Panc1 (cell line): Measurements from ENCODE around the gene NYAP2. TPM values are rescaled to one million over a fixed set of nuclear protein-coding genes. Genes with fewer than 3 reads are reported as not detected.

Experiments used
- ATAC-seq: fragments of 200-7000 bp; cut with Tn5 transposase; 2 replicates; pipeline ENCODE4 v1.9.1; 2020; ENCODE audit warnings: mild to moderate bottlenecking, moderate library complexity
- BruUV-seq: library from RNA; stranded (reverse); fragments of 400-500 nt; replicated peaks from 2 replicates; lab custom pipeline; 2021; lab: Mats Ljungman, UMichigan
- CTCF ChIA-PET: fragments of 300-600 bp; sonication (Branson Sonifier 250); formaldehyde crosslinking; loops from one replicate; lab custom pipeline; 2022; ENCODE audit warnings: antibody characterized with exemption; lab: Charles Lee
- POLR2A ChIA-PET: fragments of 300-600 bp; sonication (Branson Sonifier 250); formaldehyde crosslinking; loops from one replicate; lab custom pipeline; 2022; ENCODE audit warnings: antibody characterized with exemption; lab: Charles Lee
- DNase-seq: peaks from one replicate; pipeline ENCODE4 v3.0.0-alpha.2; 2010; ENCODE audit warnings: low read depth, low spot score
- H3K27ac ChIP-seq: 2 replicates; pipeline ENCODE4 v1.5.1; 2011; ENCODE audit warnings: mild to moderate bottlenecking, low read length, inconsistent platforms
- H3K27me3 ChIP-seq: fragments of 200-500 bp; sonication (Bioruptor generic); 2 replicates; pipeline ENCODE4 v1.6.0; 2014; ENCODE audit warnings: low read length, inconsistent platforms; ENCODE audit not compliant: control insufficient read depth, insufficient read depth
- H3K36me3 ChIP-seq: fragments of 200-500 bp; sonication (Bioruptor generic); 2 replicates; pipeline ENCODE4 v1.5.1; 2014; ENCODE audit warnings: inconsistent platforms, mild to moderate bottlenecking, low read length, moderate library complexity; ENCODE audit not compliant: control insufficient read depth, insufficient read depth
- H3K4me1 ChIP-seq: 2 replicates; pipeline ENCODE4 v1.5.1; 2011; ENCODE audit warnings: inconsistent platforms, mild to moderate bottlenecking, low read length, moderate library complexity; ENCODE audit not compliant: control insufficient read depth, insufficient read depth
- H3K4me3 ChIP-seq, 2 experiments: 2 replicates each; pipeline ENCODE4 v1.5.1; 2011 to 2012; ENCODE audit warnings: low read depth in 2 of 2, low read length in 2 of 2, mild to moderate bottlenecking in 2 of 2, inconsistent platforms in 1 of 2, moderate library complexity in 1 of 2
- H3K9me3 ChIP-seq: fragments of 200-500 bp; sonication (Bioruptor generic); 2 replicates; pipeline ENCODE4 v1.5.1; 2014; ENCODE audit warnings: low read depth, mild to moderate bottlenecking, inconsistent platforms, low read length, moderate library complexity; ENCODE audit not compliant: control insufficient read depth, insufficient read depth
- CTCF ChIP-seq: fragments of 450-650 bp; IDR thresholded peaks from 2 replicates; pipeline ENCODE4 v1.5.1; 2017; ENCODE audit warnings: mild to moderate bottlenecking
- POLR2AphosphoS5 ChIP-seq: IDR thresholded peaks from 2 replicates; pipeline ENCODE4 v1.6.1; 2012; ENCODE audit warnings: mild to moderate bottlenecking, low read depth, low read length, moderate library complexity
- REST ChIP-seq, 2 experiments: IDR thresholded peaks; 2 replicates each; pipeline ENCODE4 v1.6.1; 2011 to 2012; ENCODE audit warnings: low read depth in 2 of 2, control low read depth in 1 of 2, low read length in 1 of 2, mild to moderate bottlenecking in 1 of 2, moderate library complexity in 1 of 2; ENCODE audit not compliant: insufficient read depth in 1 of 2
- SIN3A ChIP-seq: IDR thresholded peaks from 2 replicates; pipeline ENCODE4 v1.6.1; 2012; ENCODE audit warnings: low read depth, mild to moderate bottlenecking, low read length, moderate library complexity, borderline replicate concordance; ENCODE audit not compliant: insufficient read depth
- TCF7L2 ChIP-seq: IDR thresholded peaks from 2 replicates; pipeline ENCODE4 v1.6.1; 2011; ENCODE audit warnings: mild to moderate bottlenecking, low read depth, low read length, inconsistent platforms
- in situ Hi-C: cut with HindIII; loops from 2 replicates; pipeline ENCODE4 v1.10.0; 2016; ENCODE audit warnings: low sequenced_read_pairs, low pct_unique_long_range_greater_than_20kb
- intact Hi-C: fragments of 100-400 bp; cut with micrococcal nuclease; formaldehyde crosslinking; loops from one replicate; pipeline ENCODE4 v1.10.0; 2022; ENCODE audit not compliant: unreplicated experiment
- total RNA-seq: library from RNA; stranded (reverse); gene quantifications from one replicate; pipeline ENCODE4 v1.2.1, GENCODE V29; 2021; ENCODE audit not compliant: unreplicated experiment

NYAP2 gene
- total RNA-seq, 1 experiment from 2014 or later = not detected

- Histone ChIP-seq H3K36me3 (no peaks in the 10 kb centered on the region), H3K4me3 (no peak overlapping the region), H3K4me1 (no peaks in the 10 kb centered on the region), H3K9me3 (no peaks in the 10 kb centered on the region), H3K27me3 (no peaks in the 10 kb centered on the region; the same call in 1 of the 2 replicates), H3K27ac (no peak overlapping the region)
- DNase-seq (no peak), ATAC-seq (no peak)
- ChIA-PET CTCF (no interaction called here), POLR2A (no interaction called here)
- in situ Hi-C loops (no loop called here), intact Hi-C loops (no loop called here)
- TF ChIP-seq TCF7L2 (no peak), CTCF (no peak), SIN3A (no peak), REST (IDR thresholded peaks at IDR 0.05; ENCODE audit: insufficient read depth in 1 of 2, low read depth in 2 of 2, low read length in 1 of 2) (no peak), POLR2AphosphoS5 (no peak)
- no TSS peak for BruUV-seq
Measured at GRCh38 chr2:225354281-225354774, 45.2 kb upstream of the NYAP2 start.

GRCh38 chr2:225355788-225356187 lies 43.7 kb upstream of the NYAP2 start:
- Histone ChIP-seq H3K36me3 (no peaks in the 10 kb centered on the region), H3K4me3 (no peak overlapping the region), H3K9me3 (no peaks in the 10 kb centered on the region), H3K27ac (no peak overlapping the region), H3K4me1 (no peaks in the 10 kb centered on the region), H3K27me3 (no peaks in the 10 kb centered on the region; the same call in 1 of the 2 replicates)
- TF ChIP-seq TCF7L2 (no peak), POLR2AphosphoS5 (no peak), CTCF (no peak), SIN3A (no peak), REST (IDR thresholded peaks at IDR 0.05; ENCODE audit: insufficient read depth in 1 of 2, low read depth in 2 of 2, low read length in 1 of 2) (no peak)
- POLR2A ChIA-PET = no interaction called here
- CTCF ChIA-PET = no interaction called here
- intact Hi-C loops (no loop called here), in situ Hi-C loops (no loop called here)
- no TSS peak for BruUV-seq
- ATAC-seq (no peak), DNase-seq (no peak)
